Measurements from ENCODE around the gene ATP10B. TPM values are rescaled to one million over a fixed set of nuclear protein-coding genes. Genes with fewer than 3 reads are reported as not detected.

Gene ATP10B
- total RNA-seq, 4 donors from 2014 or later, result 0.07 to 0.29 TPM; not detected in 2

- intact Hi-C loops (cut with DNase I; ENCODE audit: low total_unique reads), result no loop called here
- Histone ChIP-seq H3K36me3 (no peaks in the 10 kb centered on the region), H3K4me1 (no peaks in the 10 kb centered on the region), H3K27me3 (no peaks in the 10 kb centered on the region), H3K27ac (no peak overlapping the region), H3K9me3 (no peaks in the 10 kb centered on the region), H3K4me3 (no peak overlapping the region)
- TF ChIP-seq POLR2A (IDR thresholded peaks at IDR 0.05), result no peak
- TF ChIP-seq, protein P1, sequence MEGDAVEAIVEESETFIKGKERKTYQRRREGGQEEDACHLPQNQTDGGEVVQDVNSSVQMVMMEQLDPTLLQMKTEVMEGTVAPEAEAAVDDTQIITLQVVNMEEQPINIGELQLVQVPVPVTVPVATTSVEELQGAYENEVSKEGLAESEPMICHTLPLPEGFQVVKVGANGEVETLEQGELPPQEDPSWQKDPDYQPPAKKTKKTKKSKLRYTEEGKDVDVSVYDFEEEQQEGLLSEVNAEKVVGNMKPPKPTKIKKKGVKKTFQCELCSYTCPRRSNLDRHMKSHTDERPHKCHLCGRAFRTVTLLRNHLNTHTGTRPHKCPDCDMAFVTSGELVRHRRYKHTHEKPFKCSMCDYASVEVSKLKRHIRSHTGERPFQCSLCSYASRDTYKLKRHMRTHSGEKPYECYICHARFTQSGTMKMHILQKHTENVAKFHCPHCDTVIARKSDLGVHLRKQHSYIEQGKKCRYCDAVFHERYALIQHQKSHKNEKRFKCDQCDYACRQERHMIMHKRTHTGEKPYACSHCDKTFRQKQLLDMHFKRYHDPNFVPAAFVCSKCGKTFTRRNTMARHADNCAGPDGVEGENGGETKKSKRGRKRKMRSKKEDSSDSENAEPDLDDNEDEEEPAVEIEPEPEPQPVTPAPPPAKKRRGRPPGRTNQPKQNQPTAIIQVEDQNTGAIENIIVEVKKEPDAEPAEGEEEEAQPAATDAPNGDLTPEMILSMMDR (IDR thresholded peaks at IDR 0.05), result no peak
- no peak for DNase-seq
These were observed 58.5 kb downstream of the ATP10B start for GRCh38 chr5:160793530-160793899.

DNA sequence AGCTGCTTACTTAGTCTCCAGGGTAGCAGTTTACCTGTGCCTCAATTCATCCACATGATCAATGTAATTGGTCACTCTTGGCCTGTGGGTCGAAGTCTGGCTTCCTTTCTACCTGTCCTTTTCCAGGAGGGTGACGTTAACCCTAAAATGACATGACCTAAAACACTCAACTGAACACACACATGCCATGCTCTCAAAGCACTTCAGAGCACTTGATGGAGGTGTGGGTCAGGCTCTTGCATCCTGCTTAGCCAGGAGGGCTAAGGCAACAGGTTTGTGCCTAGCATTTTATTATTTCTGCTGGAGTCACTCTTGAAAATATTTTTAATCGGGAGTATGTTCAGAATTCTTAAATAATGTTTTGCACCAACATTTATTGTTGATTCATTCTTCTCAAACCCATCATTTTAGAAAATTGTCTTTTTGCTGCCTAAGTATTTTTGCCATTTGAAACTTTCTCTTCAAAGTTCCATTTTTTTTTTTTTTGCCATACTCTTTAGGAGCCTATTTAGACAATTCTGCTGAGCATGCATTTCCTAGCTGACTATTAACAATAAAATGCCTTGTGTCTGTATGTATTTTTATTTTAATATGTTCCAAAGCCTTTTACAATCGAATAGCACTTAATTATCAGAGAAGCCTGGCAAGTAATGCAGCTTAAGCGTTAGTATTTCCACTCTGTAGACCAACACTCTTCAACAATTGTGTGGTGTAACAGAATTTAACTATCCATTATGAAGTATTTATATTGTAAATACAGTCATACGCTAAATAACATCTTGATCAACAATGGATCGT, 59.1 kb downstream of the ATP10B start:
- H3K4me3 ChIP-seq, result no peak overlapping the region
- H3K36me3 ChIP-seq, result no peaks in the 10 kb centered on the region
- DNase-seq, result no peak
- H3K27me3 ChIP-seq, result no peaks in the 10 kb centered on the region
- no peaks in the 10 kb centered on the region for H3K9me3 ChIP-seq
- H3K4me1 ChIP-seq, result no peaks in the 10 kb centered on the region
- intact Hi-C loops (cut with DNase I; ENCODE audit: low total_unique reads), result no loop called here
- TF ChIP-seq, protein P1 (IDR thresholded peaks at IDR 0.05), result no peak
- TF ChIP-seq POLR2A (IDR thresholded peaks at IDR 0.05), result no peak
- H3K27ac ChIP-seq, result no peak overlapping the region

DNA sequence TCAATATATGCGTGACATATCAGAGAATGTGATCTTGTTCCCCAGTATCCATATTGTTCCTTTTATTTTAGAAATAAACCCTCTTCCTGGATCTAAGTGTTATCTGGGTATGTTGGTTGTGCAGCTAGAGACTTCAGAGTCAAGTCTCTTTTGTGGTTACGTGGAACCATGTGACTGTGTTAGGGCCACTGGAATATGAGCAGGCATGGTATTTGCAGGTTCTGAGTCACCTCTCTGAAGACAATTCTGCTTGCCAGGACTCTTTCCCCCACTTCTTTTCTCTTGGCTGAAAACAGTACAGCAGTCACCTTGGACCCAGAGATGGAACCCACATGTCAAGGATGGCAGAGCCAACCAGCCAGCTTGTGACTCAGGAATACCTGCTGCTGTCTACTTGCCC, 59.7 kb downstream of the ATP10B start:
- Histone ChIP-seq H3K4me1 (no peaks in the 10 kb centered on the region), H3K36me3 (no peaks in the 10 kb centered on the region), H3K4me3 (no peak overlapping the region), H3K9me3 (no peaks in the 10 kb centered on the region), H3K27me3 (no peaks in the 10 kb centered on the region), H3K27ac (no peak overlapping the region)
- TF ChIP-seq, protein P1 (IDR thresholded peaks at IDR 0.05), result no peak
- no peak for TF ChIP-seq POLR2A (IDR thresholded peaks at IDR 0.05)
- intact Hi-C loops (cut with DNase I; ENCODE audit: low total_unique reads), result no loop called here
- no peak for DNase-seq

- intact Hi-C loops (cut with DNase I; ENCODE audit: low total_unique reads), result no loop called here
- Histone ChIP-seq H3K4me3 (no peak overlapping the region), H3K27me3 (no peaks in the 10 kb centered on the region), H3K9me3 (no peaks in the 10 kb centered on the region), H3K4me1 (no peaks in the 10 kb centered on the region), H3K27ac (no peak overlapping the region), H3K36me3 (no peaks in the 10 kb centered on the region)
- DNase-seq, result no peak
- no peak for TF ChIP-seq POLR2A (IDR thresholded peaks at IDR 0.05)
- TF ChIP-seq, protein P1 (IDR thresholded peaks at IDR 0.05), result no peak
These were observed 62.7 kb downstream of the ATP10B start for GRCh38 chr5:160789219-160789859.

GRCh38 chr5:160788102-160788660, 63.8 kb downstream of the ATP10B start:
- H3K36me3 ChIP-seq, result no peaks in the 10 kb centered on the region
- H3K4me1 ChIP-seq, result no peaks in the 10 kb centered on the region
- intact Hi-C loops (cut with DNase I; ENCODE audit: low total_unique reads), result no loop called here
- no peak for DNase-seq
- H3K9me3 ChIP-seq, result no peaks in the 10 kb centered on the region
- H3K27me3 ChIP-seq, result no peaks in the 10 kb centered on the region
- no peak overlapping the region for H3K4me3 ChIP-seq
- TF ChIP-seq, protein P1 (IDR thresholded peaks at IDR 0.05), result no peak
- no peak for TF ChIP-seq POLR2A (IDR thresholded peaks at IDR 0.05)
- no peak overlapping the region for H3K27ac ChIP-seq
